HG02981 (cell line): ENCODE results near the gene CTCFL.

Source experiments
- ATAC-seq: cut with Tn5 transposase; IDR thresholded peaks from one replicate; pipeline ENCODE4 v1.9.1; 2021; ENCODE audit warnings: mild to moderate bottlenecking, moderate library complexity; ENCODE audit not compliant: unreplicated experiment

The CTCFL gene

GRCh38 chr20:57560554-57561355 lies 35.8 kb upstream of the CTCFL start, which contains the start of gene PCK1:
Gene PCK1 (plus strand): TSS chr20:57561110. CDS start chr20:57561412, 302 bp downstream.
- no peak for ATAC-seq

- ATAC-seq = no peak
Observed at GRCh38 chr20:57559658-57560553, 35.0 kb upstream of the CTCFL start.

GRCh38 chr20:57559289-57559634 lies 34.3 kb upstream of the CTCFL start:
- ATAC-seq = no peak

- no peak for ATAC-seq
Observed at GRCh38 chr20:57558614-57559288, 33.8 kb upstream of the CTCFL start.

GRCh38 chr20:57557926-57558613 lies 33.1 kb upstream of the CTCFL start:
- ATAC-seq = no peak

GRCh38 chr20:57556980-57557274 lies 32.0 kb upstream of the CTCFL start:
- ATAC-seq = no peak

GRCh38 chr20:57555457-57556184 lies 30.7 kb upstream of the CTCFL start:
- ATAC-seq = no peak

GRCh38 chr20:57553376-57554018 lies 28.6 kb upstream of the CTCFL start:
- ATAC-seq = no peak

GRCh38 chr20:57552471-57552870 lies 27.5 kb upstream of the CTCFL start:
- ATAC-seq = no peak

GRCh38 chr20:57548177-57549058 lies 23.5 kb upstream of the CTCFL start:
- ATAC-seq = no peak

- ATAC-seq = no peak
Observed at GRCh38 chr20:57546956-57547649, 22.2 kb upstream of the CTCFL start.

- no peak for ATAC-seq
Observed at GRCh38 chr20:57545927-57546662, 21.2 kb upstream of the CTCFL start.

- no peak for ATAC-seq
Observed at GRCh38 chr20:57544838-57545564, 20.1 kb upstream of the CTCFL start.

GRCh38 chr20:57543754-57544153 lies 18.8 kb upstream of the CTCFL start:
- ATAC-seq = no peak

- ATAC-seq = no peak
Observed at GRCh38 chr20:57540890-57541580, 16.1 kb upstream of the CTCFL start.

GRCh38 chr20:57539889-57540288 lies 14.9 kb upstream of the CTCFL start:
- ATAC-seq = no peak
